ENCODE measurements around the gene TTC7B.

The TTC7B gene

GRCh38 chr14:90499908-90500664, 316.1 kb downstream of the TTC7B start:
- DNase-seq: no peak

- no peak for DNase-seq
Measured at GRCh38 chr14:90499121-90499520, 317.1 kb downstream of the TTC7B start.

GRCh38 chr14:90498198-90498597, 318.0 kb downstream of the TTC7B start:
- DNase-seq: no peak

DNA sequence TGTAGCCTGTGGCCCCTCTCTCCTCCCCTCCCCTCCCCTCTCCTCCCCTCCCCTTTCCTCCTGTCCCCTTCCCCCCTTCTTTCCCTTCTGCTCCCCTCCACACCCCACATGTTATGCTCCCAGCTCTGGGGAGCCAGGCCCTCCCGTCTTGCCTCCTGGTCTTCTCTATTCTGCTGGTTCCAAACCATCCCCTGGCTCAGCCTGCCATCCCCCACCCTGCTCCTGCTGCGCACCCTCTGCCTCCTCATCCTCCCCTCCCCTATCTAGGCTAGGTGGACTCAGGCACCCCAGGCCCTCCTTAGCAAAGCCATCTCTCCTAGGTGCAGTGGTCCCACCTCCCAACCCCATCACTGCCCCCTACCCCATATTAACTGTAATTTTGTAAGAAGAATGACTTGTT, 319.9 kb downstream of the TTC7B start:
- no peak for DNase-seq

DNA sequence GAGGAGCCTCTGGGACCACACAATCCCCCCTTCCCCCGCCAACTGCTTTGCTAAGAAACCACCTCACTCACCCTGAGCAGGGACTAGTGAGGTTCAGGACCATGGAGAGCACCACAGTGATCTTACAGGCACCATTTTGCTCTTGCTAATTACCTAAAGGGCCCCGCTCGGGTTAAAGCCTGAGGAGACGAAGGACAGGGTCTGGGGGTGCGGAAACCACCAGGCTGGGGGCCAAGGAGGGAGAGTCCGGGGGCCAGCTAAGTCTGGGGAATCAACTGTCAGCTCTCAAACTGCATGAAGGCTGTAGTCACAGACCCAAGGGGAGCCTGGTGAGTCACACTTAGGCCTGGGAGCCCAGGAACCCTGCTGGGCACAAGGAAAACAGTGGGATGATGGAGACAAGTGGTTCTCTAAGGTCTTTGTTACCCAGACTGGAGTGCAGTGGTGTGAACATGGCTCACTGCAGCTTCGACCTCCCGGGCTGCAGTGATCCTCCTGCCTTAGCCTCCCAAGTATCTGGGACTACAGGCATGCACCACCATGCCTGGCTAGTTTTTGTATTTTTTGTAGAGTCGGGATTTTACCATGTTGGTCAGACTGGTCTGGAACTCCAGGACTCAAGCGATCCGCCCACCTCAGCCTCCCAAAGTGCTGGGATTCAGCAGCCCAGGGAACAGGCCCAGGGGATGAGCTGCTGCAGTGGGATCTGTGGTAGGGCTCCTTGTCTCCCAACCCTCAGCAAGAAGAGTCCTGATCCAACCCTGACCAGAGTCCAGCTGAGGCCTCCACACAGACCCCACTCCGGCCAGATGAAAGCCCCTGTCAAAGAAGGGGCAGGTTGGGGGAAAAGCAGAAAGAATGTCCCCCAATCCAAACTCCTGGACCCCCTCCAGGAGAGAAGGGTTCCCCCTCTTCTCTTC, 320.6 kb downstream of the TTC7B start:
- DNase-seq: no peak

DNA sequence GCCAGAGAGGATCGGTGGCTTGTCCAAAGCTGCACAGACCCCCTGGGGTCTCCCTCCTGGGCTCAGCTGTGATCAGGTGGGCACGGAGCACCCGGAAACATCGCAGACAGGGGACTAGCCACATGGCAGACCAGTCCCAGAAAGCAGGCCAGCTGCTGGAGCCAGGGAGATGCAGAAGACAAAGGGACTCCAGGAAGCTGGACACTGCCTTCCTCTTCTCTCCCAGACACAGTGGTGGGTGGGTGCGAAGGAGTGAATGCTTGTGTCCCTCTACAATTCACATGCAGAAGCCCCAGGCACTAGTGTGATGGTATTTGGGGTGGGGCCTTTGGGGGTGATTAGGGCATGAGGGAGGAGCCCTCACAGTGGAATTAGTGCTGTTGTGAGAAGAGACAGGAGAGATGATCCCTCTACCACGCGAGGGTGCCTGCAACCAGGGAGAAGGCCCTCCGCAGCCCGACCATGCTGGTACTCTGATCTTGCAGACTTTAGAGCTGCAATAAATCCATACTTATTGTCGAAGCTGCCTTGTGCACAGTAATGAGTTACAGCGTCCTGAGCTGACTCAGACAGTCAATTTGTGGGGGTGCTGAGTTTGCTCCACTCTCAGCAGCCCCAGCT, 324.2 kb downstream of the TTC7B start:
- DNase-seq: no peak

DNA sequence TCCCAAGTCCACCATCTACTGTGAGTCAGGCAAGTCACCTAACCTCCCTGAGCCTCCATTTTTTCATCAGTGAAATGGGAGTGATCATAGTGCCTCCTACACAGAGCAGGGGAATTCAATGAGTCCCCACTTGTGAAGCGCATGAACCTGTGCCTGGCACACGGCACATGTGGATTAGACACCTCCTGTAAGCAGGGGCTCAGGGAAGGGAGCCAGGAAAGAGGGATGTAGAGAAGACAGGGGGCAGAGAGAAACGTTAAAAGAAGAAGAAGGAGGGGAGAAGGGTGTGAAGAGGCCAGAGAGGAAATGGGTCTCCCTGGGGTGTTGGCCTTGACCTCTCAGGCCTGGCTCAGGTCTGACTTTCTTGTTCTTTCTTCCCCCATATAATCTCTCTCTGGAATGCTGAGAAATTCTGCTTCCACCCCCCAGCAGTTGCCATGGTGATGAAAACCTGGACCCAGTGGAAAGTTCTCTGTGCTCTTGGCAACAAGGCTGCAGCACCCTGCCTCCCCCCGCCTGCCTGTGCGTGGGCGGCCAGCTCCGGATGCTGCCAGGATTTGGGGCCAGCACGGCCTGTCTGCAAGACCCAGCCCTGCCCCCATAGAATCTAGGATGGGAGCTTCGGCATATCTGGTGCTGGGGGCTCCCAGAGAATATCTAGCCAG, 324.9 kb downstream of the TTC7B start:
- no peak for DNase-seq

DNA sequence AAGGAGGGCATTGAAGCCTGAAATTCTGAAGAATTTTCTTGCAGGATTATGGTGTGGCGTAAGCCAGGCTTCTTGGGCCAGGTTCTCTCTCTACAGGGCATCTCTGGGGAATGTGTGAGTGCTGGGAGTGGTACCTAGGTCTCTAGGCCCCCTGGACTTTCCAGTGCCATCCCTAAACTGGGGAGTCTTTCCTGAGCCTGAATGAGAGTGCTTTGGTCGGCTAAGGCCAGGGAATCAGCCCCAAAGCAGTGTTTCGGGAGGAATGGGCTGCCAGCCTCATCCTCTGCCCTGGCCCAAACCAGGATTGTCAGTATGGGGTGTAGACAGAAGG, 325.5 kb downstream of the TTC7B start:
- DNase-seq: no peak

GRCh38 chr14:90489916-90490719, 326.1 kb downstream of the TTC7B start:
- DNase-seq: no peak

DNA sequence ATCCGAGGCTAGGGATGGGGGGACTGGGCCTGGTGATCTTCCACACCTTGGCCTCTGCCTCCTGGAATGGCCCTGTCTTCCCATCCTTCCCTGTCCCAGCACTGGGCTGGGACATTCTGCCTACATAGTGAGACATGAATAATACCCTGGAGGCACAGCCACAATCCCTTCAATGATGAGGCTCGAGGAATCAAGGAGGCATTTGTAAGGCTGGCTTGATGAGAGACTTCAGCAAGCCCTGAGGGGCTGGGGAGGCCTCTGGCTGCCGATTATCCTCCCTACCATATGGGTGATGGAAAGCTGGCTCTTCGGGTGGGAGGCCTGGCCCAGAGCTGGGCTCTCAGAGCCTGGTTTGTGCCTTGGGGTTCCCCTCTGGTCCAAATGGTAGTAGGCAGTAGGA, 326.9 kb downstream of the TTC7B start:
- DNase-seq: no peak

GRCh38 chr14:90488256-90488655, 328.0 kb downstream of the TTC7B start:
- DNase-seq: no peak

DNA sequence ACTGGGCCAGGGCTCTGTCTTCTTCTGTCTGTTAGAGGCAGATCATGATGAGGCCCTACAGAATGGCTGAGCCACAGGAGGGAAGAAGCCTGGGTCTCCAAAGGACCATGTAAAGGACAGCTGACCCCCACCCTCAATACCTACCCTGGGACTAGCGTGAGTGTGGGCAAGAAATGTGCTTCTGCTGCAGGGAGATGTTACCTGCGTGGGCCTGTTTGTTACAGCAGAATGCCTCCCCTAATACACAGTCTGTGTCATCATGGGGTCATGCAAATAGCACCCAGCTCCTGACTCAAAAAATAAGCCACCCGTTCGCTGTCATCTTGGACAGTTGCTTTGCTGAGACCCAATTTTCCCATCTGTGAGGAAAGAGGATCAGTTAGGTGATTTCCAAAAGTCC, 328.8 kb downstream of the TTC7B start:
- DNase-seq: no peak

DNA sequence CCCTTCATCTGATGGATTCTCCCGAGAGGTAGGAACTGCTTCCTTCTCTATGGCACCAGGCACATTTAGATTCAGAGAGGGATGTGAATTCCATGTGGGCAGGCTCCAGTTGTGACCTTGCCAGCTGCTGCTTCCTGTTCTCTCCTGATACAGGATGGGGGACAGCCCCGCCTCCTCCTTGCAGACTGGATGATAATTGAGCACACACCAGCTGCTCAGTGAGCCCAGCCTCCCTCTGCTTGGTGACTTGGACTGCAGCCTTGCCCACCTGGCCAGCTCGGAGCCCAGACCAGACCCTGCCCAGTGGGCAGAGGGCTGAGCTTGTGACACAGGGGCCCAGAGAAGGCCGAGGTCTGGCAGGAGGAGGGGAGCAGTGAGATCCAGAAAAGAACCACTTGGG, 329.2 kb downstream of the TTC7B start:
- DNase-seq: peak; percentile 42

DNA sequence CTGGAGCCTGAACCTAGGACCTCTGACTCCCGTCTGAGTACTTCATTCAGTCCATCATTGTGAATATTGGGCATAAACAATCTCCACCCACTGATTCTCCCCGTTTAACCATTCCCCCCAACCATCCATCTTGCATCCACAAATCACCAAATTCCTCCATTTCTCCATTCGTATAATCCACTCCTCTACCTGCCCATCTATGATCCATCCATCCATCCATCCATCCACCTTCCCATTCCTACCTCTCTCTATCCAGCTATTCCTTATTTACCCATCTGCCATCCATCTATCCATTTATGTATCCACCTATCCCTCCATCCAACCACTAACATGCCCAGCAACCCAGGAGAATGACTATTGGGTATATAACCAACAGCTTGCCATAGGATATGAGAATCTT, 331.9 kb downstream of the TTC7B start:
- no peak for DNase-seq

DNA sequence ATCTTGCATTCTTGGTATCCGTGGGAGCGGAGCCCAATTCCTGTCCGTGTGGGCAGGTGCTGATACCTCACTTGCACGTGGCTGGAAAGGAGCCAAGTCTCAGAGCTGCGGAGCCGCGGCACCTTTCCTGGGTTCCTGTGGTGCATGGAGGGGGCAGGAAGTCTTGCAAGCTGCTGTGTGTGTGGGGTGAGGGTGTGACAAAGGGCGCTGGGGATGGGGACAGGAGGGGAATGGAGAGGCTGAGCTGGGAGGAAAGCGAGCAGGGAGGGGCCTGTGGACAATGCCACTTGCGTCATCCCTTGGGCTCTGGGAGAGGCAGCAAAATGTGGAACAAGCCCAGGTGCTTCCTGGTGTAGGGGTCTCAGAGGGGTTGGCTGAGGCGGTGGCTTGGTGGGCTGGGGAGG, 332.7 kb downstream of the TTC7B start:
- peak; percentile 91 for DNase-seq

GRCh38 chr14:90483117-90483516, 333.1 kb downstream of the TTC7B start:
- no peak for DNase-seq

DNA sequence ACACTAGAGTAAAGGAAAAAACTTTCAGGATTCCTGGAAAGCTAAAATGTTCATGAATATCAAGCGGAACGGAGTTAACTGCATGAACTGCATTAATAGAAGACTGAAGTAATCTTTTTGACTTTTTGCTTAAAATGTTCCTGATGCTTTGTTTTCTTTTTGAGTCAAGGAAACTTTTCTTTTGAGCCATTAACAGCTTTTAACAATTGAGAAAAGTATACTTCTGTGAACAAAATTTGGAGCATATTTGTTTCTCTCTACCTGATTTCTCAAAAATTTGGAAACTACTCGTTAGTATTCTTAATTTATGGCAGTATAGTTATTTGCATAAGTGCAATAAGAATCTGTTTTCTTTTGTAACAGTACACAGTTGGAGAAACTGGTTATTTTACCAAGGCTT, 340.9 kb downstream of the TTC7B start:
- no peak for DNase-seq

All from DMS79 treated with DMSO at 0.1 percent for 48 hours (cell line).